K562 (cell line): Measurements from ENCODE around the gene RASSF1. TPM values are rescaled to one million over a fixed set of nuclear protein-coding genes. Genes with fewer than 3 reads are reported as not detected.

Experiments used
- ARID1B ChIP-seq: fragments of 450-650 bp; IDR thresholded peaks from 2 replicates; pipeline ENCODE4 v1.6.1; 2016; ENCODE audit warnings: antibody characterized with exemption, mild to moderate bottlenecking, inconsistent platforms
- CBX3 ChIP-seq, 2 experiments: IDR thresholded peaks; 1 replicate in 1 of 2; 2 replicates in 1 of 2; pipeline ENCODE4 v1.6.1; 2012; ENCODE audit warnings: inconsistent platforms in 2 of 2, low read length in 2 of 2, borderline replicate concordance in 1 of 2, control low read depth in 1 of 2
- DDX20 ChIP-seq: fragments of 450-650 bp; IDR thresholded peaks from 2 replicates; pipeline ENCODE4 v1.6.1; 2016; ENCODE audit warnings: missing genetic modification characterization, low read depth, mild to moderate bottlenecking, missing compliant biosample characterization, moderate library complexity
- ESRRB ChIP-seq: fragments of 250-450 bp; sonication (Bioruptor Pico); IDR thresholded peaks from 2 replicates; pipeline ENCODE4 v1.5.0; 2020; ENCODE audit warnings: mild to moderate bottlenecking, moderate library complexity, borderline replicate concordance
- MECOM ChIP-seq: fragments of 250-450 bp; sonication (Bioruptor Pico); IDR thresholded peaks from 2 replicates; pipeline ENCODE4 v1.8.0; 2022; ENCODE audit warnings: inconsistent platforms
- MED1 ChIP-seq: sonication (generic); formaldehyde crosslinking; IDR thresholded peaks from 2 replicates; pipeline ENCODE4 v1.8.1; 2023; ENCODE audit warnings: missing genetic modification reagents, borderline replicate concordance
- NFIC ChIP-seq: fragments of 450-650 bp; IDR thresholded peaks from 2 replicates; pipeline ENCODE4 v1.6.1; 2017; ENCODE audit warnings: mild to moderate bottlenecking, inconsistent platforms
- RUNX1 ChIP-seq: sonication (generic); IDR thresholded peaks from 2 replicates; pipeline ENCODE4 v1.6.1; 2016; ENCODE audit warnings: antibody characterized with exemption, low read depth
- SLC30A9 ChIP-seq: fragments of 250-450 bp; sonication (Bioruptor Pico); IDR thresholded peaks from 2 replicates; pipeline ENCODE4 v1.8.0; 2022; ENCODE audit warnings: mild to moderate bottlenecking, moderate library complexity
- TEAD2 ChIP-seq: fragments of 450-650 bp; IDR thresholded peaks from 2 replicates; pipeline ENCODE4 v1.6.1; 2016; ENCODE audit warnings: missing genetic modification characterization, control low read depth, missing compliant biosample characterization
- ZNF12 ChIP-seq: sonication (generic); formaldehyde crosslinking; IDR thresholded peaks from 2 replicates; pipeline ENCODE4 v1.4.0; 2020; ENCODE audit warnings: mild to moderate bottlenecking, missing genetic modification reagents
- ZNF3 ChIP-seq: fragments of 250-450 bp; sonication (Bioruptor Pico); IDR thresholded peaks from 2 replicates; pipeline ENCODE4 v1.5.0; 2021; ENCODE audit warnings: mild to moderate bottlenecking, moderate library complexity
- ZNF347 ChIP-seq: fragments of 450-650 bp; formaldehyde crosslinking; IDR thresholded peaks from 2 replicates; pipeline ENCODE4 v1.4.0; 2020; ENCODE audit warnings: low read depth, mild to moderate bottlenecking, moderate library complexity
- ZNF584 ChIP-seq: fragments of 200-800 bp; sonication (Bioruptor generic); IDR thresholded peaks from 2 replicates; pipeline ENCODE4 v1.6.1; 2016; ENCODE audit warnings: low read depth, mild to moderate bottlenecking, missing genetic modification characterization, missing compliant biosample characterization
- polyA plus RNA-seq, 8 experiments: library from polyadenylated mRNA; depleted of rRNA in 4 of 8; stranded (reverse) in 5 of 8; unstranded in 3 of 8; fragments of >200 nt; fragmentation: Nextera tagmentation in 2 of 8; fragmentation: Illumina TruSeq in 1 of 8; extraction: Ambion mirVana in 2 of 8; extraction: Trizol in 1 of 8; gene quantifications; 2 replicates each; pipeline versions ENCODE4 v1.2.1 to v1.2.3, GENCODE V29; 2011 to 2014; ENCODE audit warnings: inconsistent platforms in 1 of 8, missing spikeins in 1 of 8
- total RNA-seq, 7 experiments: library from RNA; depleted of rRNA in 6 of 7; stranded (reverse); fragments of >200 nt in 6 of 7; fragmentation: Illumina TruSeq in 2 of 7; extraction: Trizol in 2 of 7; gene quantifications; 2 replicates each; pipeline versions ENCODE4 v1.2.1 to v1.2.3, GENCODE V29; 2011 to 2021; ENCODE audit warnings: low replicate concordance in 1 of 7
- TF ChIP-seq, protein P1 (sequence below): sonication (generic); formaldehyde crosslinking; IDR thresholded peaks from 2 replicates; pipeline ENCODE4 v1.8.0; 2023; ENCODE audit warnings: mild to moderate bottlenecking, missing genetic modification reagents
- TF ChIP-seq, protein P2 (sequence below): fragments of 450-650 bp; IDR thresholded peaks from 2 replicates; pipeline ENCODE4 v1.6.1; 2014; ENCODE audit warnings: low read depth, mild to moderate bottlenecking, moderate library complexity, borderline replicate concordance
- TF ChIP-seq, protein P3 (sequence below): IDR thresholded peaks from 2 replicates; pipeline ENCODE4 v1.6.1; 2011; ENCODE audit warnings: borderline replicate concordance, low read depth, mild to moderate bottlenecking, moderate library complexity, low read length; ENCODE audit not compliant: insufficient read depth, poor library complexity, severe bottlenecking
- TF ChIP-seq, protein P4 (sequence below): fragments of 200-800 bp; sonication (Bioruptor generic); IDR thresholded peaks from 2 replicates; pipeline ENCODE4 v1.6.1; 2017; ENCODE audit warnings: missing genetic modification characterization, missing compliant biosample characterization

Gene RASSF1
- total and polyA plus RNA-seq, 9 of the 15 experiments (the other 6 are each of a cell fraction or from before 2014, with no cell fraction given): 3.6 to 57.1 (median 24.6) TPM

DNA sequence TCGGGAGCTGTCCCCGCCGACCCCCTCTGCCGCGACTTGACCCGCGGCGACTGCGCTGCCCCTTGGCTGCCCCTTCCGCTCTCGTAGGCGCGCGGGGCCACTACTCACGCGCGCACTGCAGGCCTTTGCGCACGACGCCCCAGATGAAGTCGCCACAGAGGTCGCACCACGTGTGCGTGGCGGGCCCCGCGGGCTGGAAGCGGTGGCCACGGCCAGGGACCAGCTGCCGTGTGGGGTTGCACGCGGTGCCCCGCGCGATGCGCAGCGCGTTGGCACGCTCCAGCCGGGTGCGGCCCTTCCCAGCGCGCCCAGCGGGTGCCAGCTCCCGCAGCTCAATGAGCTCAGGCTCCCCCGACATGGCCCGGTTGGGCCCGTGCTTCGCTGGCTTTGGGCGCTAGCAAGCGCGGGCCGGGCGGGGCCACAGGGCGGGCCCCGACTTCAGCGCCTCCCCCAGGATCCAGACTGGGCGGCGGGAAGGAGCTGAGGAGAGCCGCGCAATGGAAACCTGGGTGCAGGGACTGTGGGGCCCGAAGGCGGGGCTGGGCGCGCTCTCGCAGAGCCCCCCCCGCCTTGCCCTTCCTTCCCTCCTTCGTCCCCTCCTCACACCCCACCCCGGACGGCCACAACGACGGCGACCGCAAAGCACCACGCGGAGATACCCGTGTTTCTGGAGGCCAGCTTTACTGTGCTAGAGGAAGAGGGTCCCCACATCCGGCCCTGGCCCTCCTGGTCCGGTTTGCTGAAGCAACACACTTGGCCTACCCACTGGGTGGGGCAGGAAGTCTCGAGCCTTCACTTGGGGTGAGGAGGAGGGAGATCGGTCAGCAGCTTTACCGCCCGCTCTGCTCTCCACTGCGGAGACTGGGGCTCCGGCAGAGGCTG lies at the start of gene RASSF1 (continued):
- TF ChIP-seq RUNX1 (no peak), TEAD2 (no peak), ZNF12 (CRISPR knock-in tag) (no peak), MED1 (CRISPR knock-in tag) (no peak), SLC30A9 (CRISPR knock-in tag) (no peak), NFIC (no peak), CBX3 (IDR thresholded peaks at IDR 0.05; ENCODE audit: borderline replicate concordance in 1 of 2, low read length in 2 of 2) (no peak), MECOM (CRISPR knock-in tag) (no peak), ARID1B (no peak), ZNF347 (no peak), ZNF3 (no peak), ESRRB (CRISPR knock-in tag) (no peak), DDX20 (tag) (no peak), ZNF584 (CRISPR knock-in tag) (no peak)
- TF ChIP-seq, protein P1, sequence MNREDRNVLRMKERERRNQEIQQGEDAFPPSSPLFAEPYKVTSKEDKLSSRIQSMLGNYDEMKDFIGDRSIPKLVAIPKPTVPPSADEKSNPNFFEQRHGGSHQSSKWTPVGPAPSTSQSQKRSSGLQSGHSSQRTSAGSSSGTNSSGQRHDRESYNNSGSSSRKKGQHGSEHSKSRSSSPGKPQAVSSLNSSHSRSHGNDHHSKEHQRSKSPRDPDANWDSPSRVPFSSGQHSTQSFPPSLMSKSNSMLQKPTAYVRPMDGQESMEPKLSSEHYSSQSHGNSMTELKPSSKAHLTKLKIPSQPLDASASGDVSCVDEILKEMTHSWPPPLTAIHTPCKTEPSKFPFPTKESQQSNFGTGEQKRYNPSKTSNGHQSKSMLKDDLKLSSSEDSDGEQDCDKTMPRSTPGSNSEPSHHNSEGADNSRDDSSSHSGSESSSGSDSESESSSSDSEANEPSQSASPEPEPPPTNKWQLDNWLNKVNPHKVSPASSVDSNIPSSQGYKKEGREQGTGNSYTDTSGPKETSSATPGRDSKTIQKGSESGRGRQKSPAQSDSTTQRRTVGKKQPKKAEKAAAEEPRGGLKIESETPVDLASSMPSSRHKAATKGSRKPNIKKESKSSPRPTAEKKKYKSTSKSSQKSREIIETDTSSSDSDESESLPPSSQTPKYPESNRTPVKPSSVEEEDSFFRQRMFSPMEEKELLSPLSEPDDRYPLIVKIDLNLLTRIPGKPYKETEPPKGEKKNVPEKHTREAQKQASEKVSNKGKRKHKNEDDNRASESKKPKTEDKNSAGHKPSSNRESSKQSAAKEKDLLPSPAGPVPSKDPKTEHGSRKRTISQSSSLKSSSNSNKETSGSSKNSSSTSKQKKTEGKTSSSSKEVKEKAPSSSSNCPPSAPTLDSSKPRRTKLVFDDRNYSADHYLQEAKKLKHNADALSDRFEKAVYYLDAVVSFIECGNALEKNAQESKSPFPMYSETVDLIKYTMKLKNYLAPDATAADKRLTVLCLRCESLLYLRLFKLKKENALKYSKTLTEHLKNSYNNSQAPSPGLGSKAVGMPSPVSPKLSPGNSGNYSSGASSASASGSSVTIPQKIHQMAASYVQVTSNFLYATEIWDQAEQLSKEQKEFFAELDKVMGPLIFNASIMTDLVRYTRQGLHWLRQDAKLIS (CRISPR knock-in tag): 0 out of 2 replicates have a peak, but pooled peaks have one; percentile 56
- TF ChIP-seq, protein P2, sequence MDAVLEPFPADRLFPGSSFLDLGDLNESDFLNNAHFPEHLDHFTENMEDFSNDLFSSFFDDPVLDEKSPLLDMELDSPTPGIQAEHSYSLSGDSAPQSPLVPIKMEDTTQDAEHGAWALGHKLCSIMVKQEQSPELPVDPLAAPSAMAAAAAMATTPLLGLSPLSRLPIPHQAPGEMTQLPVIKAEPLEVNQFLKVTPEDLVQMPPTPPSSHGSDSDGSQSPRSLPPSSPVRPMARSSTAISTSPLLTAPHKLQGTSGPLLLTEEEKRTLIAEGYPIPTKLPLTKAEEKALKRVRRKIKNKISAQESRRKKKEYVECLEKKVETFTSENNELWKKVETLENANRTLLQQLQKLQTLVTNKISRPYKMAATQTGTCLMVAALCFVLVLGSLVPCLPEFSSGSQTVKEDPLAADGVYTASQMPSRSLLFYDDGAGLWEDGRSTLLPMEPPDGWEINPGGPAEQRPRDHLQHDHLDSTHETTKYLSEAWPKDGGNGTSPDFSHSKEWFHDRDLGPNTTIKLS: 0 out of 2 replicates have a peak, but pooled peaks have one; percentile 27
- TF ChIP-seq, protein P3, sequence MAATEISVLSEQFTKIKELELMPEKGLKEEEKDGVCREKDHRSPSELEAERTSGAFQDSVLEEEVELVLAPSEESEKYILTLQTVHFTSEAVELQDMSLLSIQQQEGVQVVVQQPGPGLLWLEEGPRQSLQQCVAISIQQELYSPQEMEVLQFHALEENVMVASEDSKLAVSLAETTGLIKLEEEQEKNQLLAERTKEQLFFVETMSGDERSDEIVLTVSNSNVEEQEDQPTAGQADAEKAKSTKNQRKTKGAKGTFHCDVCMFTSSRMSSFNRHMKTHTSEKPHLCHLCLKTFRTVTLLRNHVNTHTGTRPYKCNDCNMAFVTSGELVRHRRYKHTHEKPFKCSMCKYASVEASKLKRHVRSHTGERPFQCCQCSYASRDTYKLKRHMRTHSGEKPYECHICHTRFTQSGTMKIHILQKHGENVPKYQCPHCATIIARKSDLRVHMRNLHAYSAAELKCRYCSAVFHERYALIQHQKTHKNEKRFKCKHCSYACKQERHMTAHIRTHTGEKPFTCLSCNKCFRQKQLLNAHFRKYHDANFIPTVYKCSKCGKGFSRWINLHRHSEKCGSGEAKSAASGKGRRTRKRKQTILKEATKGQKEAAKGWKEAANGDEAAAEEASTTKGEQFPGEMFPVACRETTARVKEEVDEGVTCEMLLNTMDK: no peak
- TF ChIP-seq, protein P4, sequence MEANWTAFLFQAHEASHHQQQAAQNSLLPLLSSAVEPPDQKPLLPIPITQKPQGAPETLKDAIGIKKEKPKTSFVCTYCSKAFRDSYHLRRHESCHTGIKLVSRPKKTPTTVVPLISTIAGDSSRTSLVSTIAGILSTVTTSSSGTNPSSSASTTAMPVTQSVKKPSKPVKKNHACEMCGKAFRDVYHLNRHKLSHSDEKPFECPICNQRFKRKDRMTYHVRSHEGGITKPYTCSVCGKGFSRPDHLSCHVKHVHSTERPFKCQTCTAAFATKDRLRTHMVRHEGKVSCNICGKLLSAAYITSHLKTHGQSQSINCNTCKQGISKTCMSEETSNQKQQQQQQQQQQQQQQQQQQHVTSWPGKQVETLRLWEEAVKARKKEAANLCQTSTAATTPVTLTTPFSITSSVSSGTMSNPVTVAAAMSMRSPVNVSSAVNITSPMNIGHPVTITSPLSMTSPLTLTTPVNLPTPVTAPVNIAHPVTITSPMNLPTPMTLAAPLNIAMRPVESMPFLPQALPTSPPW (CRISPR knock-in tag): peak; percentile 77
